ENCODE measurements around the gene ELL.
A peak's percentile ranks its signal among the peaks of the same experiment; 100 is the strongest.

Gene ELL

DNA sequence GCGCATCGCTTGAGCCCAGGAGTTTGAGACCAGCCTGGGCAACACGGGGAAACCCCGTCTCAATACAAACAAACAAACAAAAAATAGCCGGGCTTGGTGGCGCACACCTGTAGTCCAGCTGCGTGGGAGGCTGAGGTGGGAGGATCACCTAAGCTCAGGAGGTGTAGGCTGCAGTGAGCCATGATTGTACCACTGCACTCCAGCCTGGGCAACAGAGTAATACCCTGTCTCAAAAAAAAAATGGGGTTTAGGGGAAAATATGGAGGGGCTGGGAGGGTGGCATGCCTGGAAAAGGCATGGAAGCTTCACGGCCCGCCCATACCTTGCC is 82.0 kb downstream of the ELL start:
- DNase-seq: no peak
- TF ChIP-seq, protein P1, sequence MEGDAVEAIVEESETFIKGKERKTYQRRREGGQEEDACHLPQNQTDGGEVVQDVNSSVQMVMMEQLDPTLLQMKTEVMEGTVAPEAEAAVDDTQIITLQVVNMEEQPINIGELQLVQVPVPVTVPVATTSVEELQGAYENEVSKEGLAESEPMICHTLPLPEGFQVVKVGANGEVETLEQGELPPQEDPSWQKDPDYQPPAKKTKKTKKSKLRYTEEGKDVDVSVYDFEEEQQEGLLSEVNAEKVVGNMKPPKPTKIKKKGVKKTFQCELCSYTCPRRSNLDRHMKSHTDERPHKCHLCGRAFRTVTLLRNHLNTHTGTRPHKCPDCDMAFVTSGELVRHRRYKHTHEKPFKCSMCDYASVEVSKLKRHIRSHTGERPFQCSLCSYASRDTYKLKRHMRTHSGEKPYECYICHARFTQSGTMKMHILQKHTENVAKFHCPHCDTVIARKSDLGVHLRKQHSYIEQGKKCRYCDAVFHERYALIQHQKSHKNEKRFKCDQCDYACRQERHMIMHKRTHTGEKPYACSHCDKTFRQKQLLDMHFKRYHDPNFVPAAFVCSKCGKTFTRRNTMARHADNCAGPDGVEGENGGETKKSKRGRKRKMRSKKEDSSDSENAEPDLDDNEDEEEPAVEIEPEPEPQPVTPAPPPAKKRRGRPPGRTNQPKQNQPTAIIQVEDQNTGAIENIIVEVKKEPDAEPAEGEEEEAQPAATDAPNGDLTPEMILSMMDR (IDR thresholded peaks at IDR 0.05): no peak
- H3K9me3 Mint-ChIP-seq: no peaks in the 10 kb centered on the region
- peak overlapping the region; percentile 66 for H3K4me3 Mint-ChIP-seq
- H3K4me1 Mint-ChIP-seq: peaks cover 56% of the 10 kb centered on the region
- H3K27me3 Mint-ChIP-seq (ENCODE audit: low read depth, poor library complexity): peaks cover 4% of the 10 kb centered on the region
- H3K27ac Mint-ChIP-seq: peak overlapping the region; percentile 94
- peaks cover 13% of the 10 kb centered on the region for H3K36me3 Mint-ChIP-seq (ENCODE audit: low read depth)

- H3K27me3 Mint-ChIP-seq (ENCODE audit: low read depth, poor library complexity): peaks cover 8% of the 10 kb centered on the region
- peak overlapping the region; percentile 66 for H3K4me3 Mint-ChIP-seq
- H3K4me1 Mint-ChIP-seq: peaks cover 62% of the 10 kb centered on the region
- H3K27ac Mint-ChIP-seq: peak overlapping the region; percentile 94
- DNase-seq: no peak
- TF ChIP-seq, protein P1 (IDR thresholded peaks at IDR 0.05): no peak
- H3K9me3 Mint-ChIP-seq: no peaks in the 10 kb centered on the region
- peaks cover 17% of the 10 kb centered on the region for H3K36me3 Mint-ChIP-seq (ENCODE audit: low read depth)
Measured at GRCh38 chr19:18439025-18439909, 82.6 kb downstream of the ELL start.

- H3K36me3 Mint-ChIP-seq (ENCODE audit: low read depth): peaks cover 17% of the 10 kb centered on the region
- no peaks in the 10 kb centered on the region for H3K9me3 Mint-ChIP-seq
- peaks cover 63% of the 10 kb centered on the region for H3K4me1 Mint-ChIP-seq
- H3K27me3 Mint-ChIP-seq (ENCODE audit: low read depth, poor library complexity): peaks cover 8% of the 10 kb centered on the region
- H3K4me3 Mint-ChIP-seq: peak overlapping the region; percentile 66
- peak overlapping the region; percentile 94 for H3K27ac Mint-ChIP-seq
- DNase-seq: peak; percentile 58
- TF ChIP-seq, protein P1 (IDR thresholded peaks at IDR 0.05): no peak
Measured at GRCh38 chr19:18438331-18439024, 83.4 kb downstream of the ELL start.

- TF ChIP-seq, protein P1 (IDR thresholded peaks at IDR 0.05): no peak
- peak; percentile 74 for DNase-seq
- Mint-ChIP-seq H3K27me3 (ENCODE audit: low read depth, poor library complexity) (peaks cover 8% of the 10 kb centered on the region), H3K4me1 (peaks cover 56% of the 10 kb centered on the region), H3K27ac (peak within 1 kb of the TSS; percentile 94), H3K36me3 (ENCODE audit: low read depth) (peaks cover 15% of the 10 kb centered on the region), H3K4me3 (peak within 1 kb of the TSS; percentile 80), H3K9me3 (no peaks in the 10 kb centered on the region)
Measured at GRCh38 chr19:18437491-18438330, 84.2 kb downstream of the ELL start, which contains the start of gene ISYNA1. Gene ISYNA1, minus strand, starts transcription at chr19:18438133. Its CDS starts 154 bp downstream, at chr19:18437979.

- DNase-seq: peak; percentile 94
- no peaks in the 10 kb centered on the region for H3K9me3 Mint-ChIP-seq
- H3K4me3 Mint-ChIP-seq: peak overlapping the region; percentile 80
- peaks cover 55% of the 10 kb centered on the region for H3K4me1 Mint-ChIP-seq
- H3K27ac Mint-ChIP-seq: no peak overlapping the region
- peaks cover 10% of the 10 kb centered on the region for H3K36me3 Mint-ChIP-seq (ENCODE audit: low read depth)
- peaks cover 4% of the 10 kb centered on the region for H3K27me3 Mint-ChIP-seq (ENCODE audit: low read depth, poor library complexity)
- TF ChIP-seq, protein P1 (IDR thresholded peaks at IDR 0.05): no peak
Measured at GRCh38 chr19:18436671-18437490, 85.0 kb downstream of the ELL start.
